Spleen (tissue), 11 donors: ENCODE measurements around the gene PGLYRP2. TPM values are rescaled to one million over a fixed set of nuclear protein-coding genes. Genes with fewer than 3 reads are reported as not detected.

Source experiments
- DNase-seq: peaks from one replicate; pipeline ENCODE4 v3.0.0-alpha.2; 2020
- H3K27ac ChIP-seq, 8 donors: fragments of 200-600 bp; sonication (generic) in 7 of 8; 1 replicate in 4 of 8; 2 replicates in 4 of 8; pipeline versions ENCODE4 v1.5.0 to v1.8.0; 2016 to 2021; ENCODE audit warnings: inconsistent platforms in 4 of 8, mild to moderate bottlenecking in 4 of 8, moderate library complexity in 1 of 8
- H3K27me3 ChIP-seq, 7 donors: fragments of 200-600 bp; sonication (generic) in 6 of 7; replicated peaks in 1 of 7; 1 replicate in 4 of 7; 2 replicates in 3 of 7; pipeline versions ENCODE4 v1.5.0 to v1.8.0; 2016 to 2021; ENCODE audit warnings: inconsistent platforms in 3 of 7, mild to moderate bottlenecking in 1 of 7
- H3K36me3 ChIP-seq, 6 donors: fragments of 200-600 bp; sonication (generic) in 5 of 6; 1 replicate in 4 of 6; 2 replicates in 2 of 6; pipeline versions ENCODE4 v1.5.0 to v1.8.0; 2016 to 2021; ENCODE audit warnings: inconsistent platforms in 2 of 6
- H3K4me1 ChIP-seq, 6 donors: fragments of 200-600 bp; sonication (generic) in 5 of 6; 1 replicate in 3 of 6; 2 replicates in 3 of 6; pipeline versions ENCODE4 v1.5.0 to v1.8.0; 2016 to 2021; ENCODE audit warnings: inconsistent platforms in 3 of 6
- H3K4me3 ChIP-seq, 8 donors: fragments of 200-600 bp; sonication (generic) in 7 of 8; 1 replicate in 4 of 8; 2 replicates in 4 of 8; pipeline versions ENCODE4 v1.5.0 to v1.8.0; 2016 to 2021; ENCODE audit warnings: inconsistent platforms in 4 of 8, mild to moderate bottlenecking in 4 of 8, moderate library complexity in 2 of 8
- H3K9me3 ChIP-seq, 8 donors: fragments of 200-600 bp; sonication (generic) in 7 of 8; 1 replicate in 4 of 8; 2 replicates in 4 of 8; pipeline versions ENCODE4 v1.5.0 to v1.8.0; 2016 to 2021; ENCODE audit warnings: inconsistent platforms in 4 of 8
- POLR2A ChIP-seq, 3 donors: fragments of 450-650 bp; IDR thresholded peaks; one replicate each; pipeline ENCODE4 v1.5.1; 2017; ENCODE audit warnings: antibody characterized with exemption in 3 of 3, mild to moderate bottlenecking in 1 of 3
- POLR2AphosphoS5 ChIP-seq, 3 donors: sonication (generic); formaldehyde crosslinking; IDR thresholded peaks; one replicate each; pipeline ENCODE4 v1.5.1; 2017; ENCODE audit warnings: antibody characterized with exemption in 3 of 3
- WGBS, 5 donors: extraction: QIAGEN DNeasy Blood & Tissue Kit in 3 of 5; methylation state at CpG; one replicate each; pipeline versions ENCODE4 v1.1.5 to v1.1.7; 2013 to 2018; 5-methylcytosine and 5-hydroxymethylcytosine counted together
- intact Hi-C: fragments of 100-400 bp; cut with DNase I; formaldehyde crosslinking; loops from one replicate; pipeline ENCODE4 v1.15.0; 2023; ENCODE audit warnings: low total_unique reads
- polyA plus RNA-seq, 3 donors: library from polyadenylated mRNA; stranded (reverse); fragments of 200-250 nt; gene quantifications; one replicate each; pipeline ENCODE4 v1.2.1, GENCODE V29; 2013
- total RNA-seq, 7 donors: library from RNA; depleted of rRNA in 3 of 7; stranded (reverse); fragments of >200 nt in 3 of 7; fragmentation: NEBNext Ultra II Directional in 4 of 7; extraction: Animal tissue kit (Norgen Biotek cat#: 25700) in 4 of 7; gene quantifications; one replicate each; pipeline versions ENCODE4 v1.1.0 to v1.2.1, GENCODE V29; 2016 to 2021
- TF ChIP-seq, protein P1 (sequence below), 11 experiments: fragments of 200-600 bp in 7 of 11; fragments of 450-650 bp in 4 of 11; sonication (generic) in 4 of 11; IDR thresholded peaks in 8 of 11; conservative IDR thresholded peaks in 3 of 11; 1 replicate in 7 of 11; 2 replicates in 4 of 11; pipeline versions ENCODE4 v1.4.0 to v1.8.0; 2016 to 2021; ENCODE audit warnings: antibody characterized with exemption in 11 of 11, inconsistent platforms in 4 of 11, mild to moderate bottlenecking in 1 of 11
- donor health status: healthy with polysubstance abuse.
- donor health status: DM: no; HTN: no; CAD: no; lungs with moderate emphysema.
- donor health status: DM: no; HTN: no; CAD: no.
- donor health status: Bipolar disorder and iron deficiency.
- donor health status: healthy.
- donor health status: DM: no; HTN: no; CAD: no.
- donor health status: DM: yes; HTN: yes; CAD: no.

The PGLYRP2 gene
- total and polyA plus RNA-seq, 10 donors, result 0.02 to 0.16 (median 0.08) TPM; not detected in 6

DNA sequence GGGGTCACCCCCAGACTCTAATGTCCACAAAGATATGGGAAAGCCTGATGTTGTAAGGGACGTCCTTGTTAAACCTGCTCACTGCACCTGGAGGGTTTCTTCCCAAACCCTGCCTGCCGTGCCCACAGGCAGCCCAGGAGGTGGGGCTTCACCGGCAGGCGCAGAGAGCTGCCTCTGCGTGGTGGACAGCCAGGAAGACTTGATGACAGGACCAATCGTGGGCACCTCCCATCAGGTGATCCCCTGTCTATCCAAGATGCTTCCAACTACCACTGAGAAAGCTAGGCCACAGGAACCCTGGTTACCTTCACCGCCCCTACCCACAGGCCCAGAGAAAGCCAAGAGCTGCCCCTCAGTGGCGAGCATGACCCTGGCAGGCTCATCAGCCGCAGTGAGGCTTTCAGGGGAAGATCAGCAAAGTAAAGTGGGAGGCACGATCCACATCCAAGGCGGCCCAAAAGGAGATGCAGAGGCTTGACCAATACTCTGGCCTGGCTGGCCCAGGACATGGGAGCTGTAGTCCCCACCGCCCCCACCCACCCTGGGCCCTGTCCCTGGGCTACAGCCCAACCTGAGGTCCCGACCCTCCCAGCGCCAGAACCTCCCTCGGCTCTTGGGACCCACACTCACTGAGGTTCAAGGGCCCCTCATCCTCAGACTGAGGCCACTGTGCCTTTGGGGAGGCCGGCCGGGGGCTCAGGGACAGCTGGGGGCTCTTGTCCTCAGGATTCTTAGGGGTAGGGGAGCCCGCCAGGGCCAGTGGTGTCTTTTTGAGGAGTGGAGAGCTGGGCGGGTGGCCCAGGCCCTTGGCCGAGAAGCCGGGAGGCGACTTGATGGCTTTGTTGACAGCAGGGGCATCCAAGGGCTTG lies 50.1 kb downstream of the PGLYRP2 start:
- 84 to 94% (median 90%) methylated on average over 13 to 22 of the region's 22 CpGs for WGBS, 5 donors
- peak; percentile 54 for DNase-seq
- Histone ChIP-seq H3K27me3 (no peaks in the 10 kb centered on the region), H3K4me3 (no peak overlapping the region), H3K36me3 (peaks cover 5 to 67% (median 47%) of the 10 kb centered on the region in 6 donors), H3K9me3 (no peaks in the 10 kb centered on the region), H3K27ac (peak overlapping the region in 3 of 8 donors; percentile 8 to 48 (median 34)), H3K4me1 (peaks cover 22 to 67% (median 51%) of the 10 kb centered on the region in 6 donors)
- intact Hi-C loops, result no loop called here
- TF ChIP-seq POLR2AphosphoS5 (IDR thresholded peaks at IDR 0.05), result no peak
- no peak for TF ChIP-seq POLR2A (IDR thresholded peaks at IDR 0.05)
- TF ChIP-seq, protein P1, sequence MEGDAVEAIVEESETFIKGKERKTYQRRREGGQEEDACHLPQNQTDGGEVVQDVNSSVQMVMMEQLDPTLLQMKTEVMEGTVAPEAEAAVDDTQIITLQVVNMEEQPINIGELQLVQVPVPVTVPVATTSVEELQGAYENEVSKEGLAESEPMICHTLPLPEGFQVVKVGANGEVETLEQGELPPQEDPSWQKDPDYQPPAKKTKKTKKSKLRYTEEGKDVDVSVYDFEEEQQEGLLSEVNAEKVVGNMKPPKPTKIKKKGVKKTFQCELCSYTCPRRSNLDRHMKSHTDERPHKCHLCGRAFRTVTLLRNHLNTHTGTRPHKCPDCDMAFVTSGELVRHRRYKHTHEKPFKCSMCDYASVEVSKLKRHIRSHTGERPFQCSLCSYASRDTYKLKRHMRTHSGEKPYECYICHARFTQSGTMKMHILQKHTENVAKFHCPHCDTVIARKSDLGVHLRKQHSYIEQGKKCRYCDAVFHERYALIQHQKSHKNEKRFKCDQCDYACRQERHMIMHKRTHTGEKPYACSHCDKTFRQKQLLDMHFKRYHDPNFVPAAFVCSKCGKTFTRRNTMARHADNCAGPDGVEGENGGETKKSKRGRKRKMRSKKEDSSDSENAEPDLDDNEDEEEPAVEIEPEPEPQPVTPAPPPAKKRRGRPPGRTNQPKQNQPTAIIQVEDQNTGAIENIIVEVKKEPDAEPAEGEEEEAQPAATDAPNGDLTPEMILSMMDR (IDR thresholded peaks at IDR 0.05 in 8 of 11, conservative IDR thresholded peaks at IDR 0.05 in 3 of 11), result no peak

DNA sequence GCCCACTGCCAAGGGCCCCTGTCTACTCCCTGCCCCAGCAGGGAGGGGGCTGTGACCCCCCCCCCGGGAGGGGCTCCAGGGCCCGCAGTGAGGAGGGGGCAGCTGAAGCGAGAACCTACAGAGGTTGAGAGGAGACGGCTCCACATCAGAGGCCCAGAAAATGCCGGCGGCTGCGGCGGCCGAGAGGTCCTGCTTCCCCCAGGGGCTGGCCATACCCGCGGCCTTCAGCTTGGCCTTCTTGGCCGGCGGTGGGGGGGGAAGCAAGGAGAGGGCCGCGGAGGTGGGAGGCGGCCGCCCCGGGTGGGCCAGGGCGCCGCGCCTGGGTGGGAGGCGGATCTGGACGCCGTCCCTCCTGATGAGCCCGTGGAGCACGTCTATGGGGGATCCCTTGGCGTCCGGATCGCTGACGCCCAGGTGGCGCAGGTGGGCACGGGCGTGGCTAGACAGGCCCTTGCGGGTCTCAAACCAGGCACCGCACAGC lies 51.3 kb downstream of the PGLYRP2 start:
- no peak overlapping the region for H3K4me3 ChIP-seq
- H3K27me3 ChIP-seq, result no peaks in the 10 kb centered on the region
- peak; percentile 64 for DNase-seq
- intact Hi-C loops, result no loop called here
- peaks cover 5 to 79% (median 58%) of the 10 kb centered on the region in 6 donors for H3K36me3 ChIP-seq
- H3K9me3 ChIP-seq, result peaks cover 0 to 7% (median 5%) of the 10 kb centered on the region in 8 donors
- peak overlapping the region in 5 of 8 donors; percentile 8 to 48 (median 34) for H3K27ac ChIP-seq
- TF ChIP-seq POLR2AphosphoS5 (IDR thresholded peaks at IDR 0.05), result no peak
- TF ChIP-seq, protein P1 (IDR thresholded peaks at IDR 0.05 in 8 of 11, conservative IDR thresholded peaks at IDR 0.05 in 3 of 11), result no peak
- TF ChIP-seq POLR2A (IDR thresholded peaks at IDR 0.05), result no peak
- 57 to 87% (median 82%) methylated on average over 15 to 35 of the region's 35 CpGs for WGBS, 5 donors
- H3K4me1 ChIP-seq, result peaks cover 16 to 58% (median 43%) of the 10 kb centered on the region in 6 donors

DNA sequence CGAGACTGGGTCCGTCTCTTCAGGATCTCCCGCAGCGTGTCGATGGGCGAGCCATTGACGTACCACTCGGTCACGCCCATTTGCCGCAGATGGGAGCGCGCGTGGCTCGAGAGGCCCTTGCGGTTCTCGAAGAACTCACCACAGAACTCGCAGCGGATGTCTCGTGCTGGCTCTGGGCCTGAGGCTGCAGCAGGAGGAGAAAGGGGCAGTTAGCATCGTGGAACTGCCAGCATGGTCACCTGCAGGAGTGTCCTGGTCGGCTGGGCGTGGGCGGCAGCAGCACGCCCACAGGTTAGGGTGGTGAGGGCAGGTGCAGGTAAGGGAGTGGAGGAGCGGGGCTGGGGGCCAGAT lies 52.0 kb downstream of the PGLYRP2 start:
- WGBS, 5 donors, result 95 to 98% (median 97%) methylated on average over 11 to 25 of the region's 25 CpGs
- Histone ChIP-seq H3K36me3 (peaks cover 5 to 86% (median 65%) of the 10 kb centered on the region in 6 donors), H3K4me3 (no peak overlapping the region), H3K4me1 (peaks cover 16 to 56% (median 41%) of the 10 kb centered on the region in 6 donors), H3K9me3 (peaks cover 0 to 8% (median 7%) of the 10 kb centered on the region in 8 donors), H3K27ac (no peak overlapping the region), H3K27me3 (no peaks in the 10 kb centered on the region)
- TF ChIP-seq POLR2AphosphoS5 (IDR thresholded peaks at IDR 0.05), result peak in 1 of 3 donors; percentile 39
- TF ChIP-seq POLR2A (IDR thresholded peaks at IDR 0.05), result no peak
- peak; percentile 58 for DNase-seq
- intact Hi-C loops, result no loop called here

DNA sequence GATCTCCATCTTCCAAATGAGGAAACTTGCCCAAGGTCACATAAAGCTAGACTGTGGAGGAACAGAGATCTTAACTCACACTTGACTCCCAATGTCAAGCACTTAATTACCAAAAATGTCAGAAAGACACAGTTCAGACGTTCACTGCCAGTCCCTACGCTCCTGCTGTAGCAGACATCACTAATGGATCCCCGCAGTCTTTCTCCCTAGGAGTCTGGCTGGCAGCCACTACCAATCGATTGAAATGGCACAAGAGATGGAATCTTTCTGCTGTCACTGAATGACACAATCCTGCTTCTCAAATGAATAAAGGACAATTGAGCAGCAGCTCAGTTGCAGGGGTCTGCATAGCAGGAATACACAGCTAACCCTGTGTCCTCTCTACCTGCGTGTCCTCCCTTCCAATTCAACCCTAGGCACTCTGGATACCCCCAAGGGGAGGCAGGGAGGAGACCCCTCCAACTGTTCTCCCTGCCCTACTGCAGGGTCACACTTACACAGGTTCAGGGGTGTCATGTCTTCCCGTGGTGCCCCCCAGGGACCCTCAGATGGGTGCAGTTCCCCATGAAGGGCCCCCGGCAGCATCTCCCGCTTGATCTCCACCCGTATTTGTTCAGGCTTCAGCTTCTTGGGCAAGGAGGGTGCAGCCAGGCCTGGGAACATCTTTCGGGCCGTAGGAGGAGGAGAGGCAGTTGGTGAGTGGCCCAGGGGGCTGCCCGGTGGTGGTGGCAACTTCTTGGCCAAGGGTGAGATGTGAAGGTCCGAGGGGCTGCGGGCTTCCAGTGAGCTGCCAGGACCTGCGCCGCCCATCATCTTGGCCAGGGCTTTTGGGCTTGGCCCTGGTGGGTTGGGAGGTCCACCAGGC lies 52.6 kb downstream of the PGLYRP2 start:
- TF ChIP-seq POLR2A (IDR thresholded peaks at IDR 0.05) (no peak), POLR2AphosphoS5 (IDR thresholded peaks at IDR 0.05) (no peak)
- TF ChIP-seq, protein P1 (IDR thresholded peaks at IDR 0.05 in 8 of 11, conservative IDR thresholded peaks at IDR 0.05 in 3 of 11), result no peak
- Histone ChIP-seq H3K4me1 (peaks cover 14 to 51% (median 37%) of the 10 kb centered on the region in 6 donors), H3K36me3 (peaks cover 5 to 92% (median 71%) of the 10 kb centered on the region in 6 donors), H3K27me3 (no peaks in the 10 kb centered on the region), H3K27ac (no peak overlapping the region), H3K4me3 (no peak overlapping the region), H3K9me3 (peaks cover 0 to 8% (median 7%) of the 10 kb centered on the region in 8 donors)
- intact Hi-C loops, result no loop called here
- whole genome bisulfite sequencing, 5 donors, result 87 to 93% (median 91%) methylated on average over 12 to 16 of the region's 16 CpGs
- no peak for DNase-seq
